Stomach (tissue), 9 donors: Measurements from ENCODE around the gene HMGN3. TPM values are rescaled to one million over a fixed set of nuclear protein-coding genes. Genes with fewer than 3 reads are reported as not detected.

Experiments used
- DNase-seq, 2 donors: peaks; one replicate each; pipeline versions ENCODE4 v3.0.0 to v3.0.0-alpha.2; 2013 to 2019
- H3K27ac ChIP-seq, 5 donors: fragments of 200-600 bp in 4 of 5; sonication (generic) in 4 of 5; one replicate each; pipeline ENCODE4 v1.5.1; 2013 to 2019; ENCODE audit warnings: mild to moderate bottlenecking in 1 of 5, moderate library complexity in 1 of 5
- H3K27me3 ChIP-seq, 3 donors: fragments of 200-600 bp; sonication (generic); one replicate each; pipeline ENCODE4 v1.5.1; 2017 to 2019; ENCODE audit warnings: mixed run types in 1 of 3
- H3K36me3 ChIP-seq, 4 donors: fragments of 200-600 bp; sonication (generic); 1 replicate in 3 of 4; 2 replicates in 1 of 4; pipeline ENCODE4 v1.5.1; 2016 to 2019
- H3K4me1 ChIP-seq, 4 donors: fragments of 200-600 bp; sonication (generic); one replicate each; pipeline ENCODE4 v1.5.1; 2016 to 2019
- H3K4me3 ChIP-seq, 4 donors: fragments of 200-600 bp; sonication (generic) in 3 of 4; one replicate each; pipeline ENCODE4 v1.5.1; 2016 to 2019; ENCODE audit warnings: mild to moderate bottlenecking in 1 of 4
- H3K9me3 ChIP-seq, 4 donors: fragments of 200-600 bp; sonication (generic); one replicate each; pipeline ENCODE4 v1.5.1; 2016 to 2019
- CTCF ChIP-seq, 7 experiments: fragments of 450-650 bp in 4 of 7; fragments of 200-600 bp in 3 of 7; sonication (generic) in 3 of 7; IDR thresholded peaks; one replicate each; pipeline ENCODE4 v1.5.1; 2016 to 2019; ENCODE audit warnings: antibody characterized with exemption in 7 of 7, control low read depth in 2 of 7, mild to moderate bottlenecking in 1 of 7
- EP300 ChIP-seq: sonication (generic); formaldehyde crosslinking; IDR thresholded peaks from one replicate; pipeline ENCODE4 v1.6.1; 2017; ENCODE audit warnings: antibody characterized with exemption
- POLR2A ChIP-seq, 4 donors: fragments of 450-650 bp; IDR thresholded peaks; one replicate each; pipeline ENCODE4 v1.6.1; 2016; ENCODE audit warnings: antibody characterized with exemption in 4 of 4, control low read depth in 2 of 4, mild to moderate bottlenecking in 1 of 4, moderate library complexity in 1 of 4
- POLR2AphosphoS5 ChIP-seq, 3 donors: sonication (generic); formaldehyde crosslinking; IDR thresholded peaks; one replicate each; pipeline ENCODE4 v1.6.1; 2016; ENCODE audit warnings: antibody characterized with exemption in 3 of 3
- WGBS, 5 donors: extraction: QIAGEN DNeasy Blood & Tissue Kit in 3 of 5; methylation state at CpG; one replicate each; pipeline versions ENCODE4 v1.1.5 to v1.1.7; 2013 to 2018; 5-methylcytosine and 5-hydroxymethylcytosine counted together
- intact Hi-C: fragments of 100-400 bp; cut with DNase I; formaldehyde crosslinking; loops from one replicate; pipeline ENCODE4 v1.15.1; 2023; ENCODE audit warnings: low total_unique reads
- polyA plus RNA-seq, 3 donors: library from polyadenylated mRNA; stranded (reverse); fragments of 200-250 nt; gene quantifications; one replicate each; pipeline ENCODE4 v1.2.3, GENCODE V29; 2013
- total RNA-seq, 5 donors: library from RNA; depleted of rRNA; stranded (reverse); fragments of >200 nt; gene quantifications; one replicate each; pipeline versions ENCODE4 v1.1.0 to v1.2.3, GENCODE V29; 2014 to 2016
- donor health status: healthy with polysubstance abuse.
- donor health status: Bipolar disorder and iron deficiency.
- donor health status: healthy.

Gene HMGN3
- total and polyA plus RNA-seq, 8 donors, result 34.8 to 150 (median 101) TPM

GRCh38 chr6:79184086-79184485 lies 50.4 kb downstream of the HMGN3 start:
- Histone ChIP-seq H3K36me3 (no peaks in the 10 kb centered on the region), H3K9me3 (no peaks in the 10 kb centered on the region), H3K4me1 (peaks cover 0 to 7% (median 0%) of the 10 kb centered on the region in 4 donors), H3K27me3 (no peaks in the 10 kb centered on the region), H3K27ac (no peak overlapping the region), H3K4me3 (no peak overlapping the region)
- TF ChIP-seq EP300 (no peak), POLR2A (IDR thresholded peaks at IDR 0.05) (no peak), CTCF (IDR thresholded peaks at IDR 0.05) (no peak), POLR2AphosphoS5 (IDR thresholded peaks at IDR 0.05) (no peak)
- no peak for DNase-seq
- intact Hi-C loops, result no loop called here
- WGBS, 5 donors, result 59 to 69% (median 60%) methylated on average over 2 of the region's 2 CpGs

GRCh38 chr6:79180052-79180451 lies 54.4 kb downstream of the HMGN3 start:
- intact Hi-C loops, result no loop called here
- DNase-seq, result peak in 1 of 2 donors; percentile 35
- no peak overlapping the region for H3K27ac ChIP-seq
- H3K36me3 ChIP-seq, result no peaks in the 10 kb centered on the region
- H3K4me1 ChIP-seq, result no peaks in the 10 kb centered on the region
- TF ChIP-seq POLR2AphosphoS5 (IDR thresholded peaks at IDR 0.05) (no peak), EP300 (no peak), POLR2A (IDR thresholded peaks at IDR 0.05) (no peak), CTCF (IDR thresholded peaks at IDR 0.05) (no peak)
- H3K9me3 ChIP-seq, result no peaks in the 10 kb centered on the region
- WGBS, 5 donors, result 44 to 62% (median 55%) methylated on average over 2 of the region's 2 CpGs
- H3K4me3 ChIP-seq, result no peak overlapping the region
- no peaks in the 10 kb centered on the region for H3K27me3 ChIP-seq

GRCh38 chr6:79173378-79173777 lies 61.1 kb downstream of the HMGN3 start:
- no peaks in the 10 kb centered on the region for H3K4me1 ChIP-seq
- H3K4me3 ChIP-seq, result no peak overlapping the region
- no peak for DNase-seq
- H3K27me3 ChIP-seq, result no peaks in the 10 kb centered on the region
- intact Hi-C loops, result no loop called here
- no peaks in the 10 kb centered on the region for H3K36me3 ChIP-seq
- TF ChIP-seq CTCF (IDR thresholded peaks at IDR 0.05), result no peak
- TF ChIP-seq POLR2A (IDR thresholded peaks at IDR 0.05), result no peak
- TF ChIP-seq POLR2AphosphoS5 (IDR thresholded peaks at IDR 0.05), result no peak
- TF ChIP-seq EP300, result no peak
- no peak overlapping the region for H3K27ac ChIP-seq
- no peaks in the 10 kb centered on the region for H3K9me3 ChIP-seq

GRCh38 chr6:79170959-79171358 lies 63.5 kb downstream of the HMGN3 start:
- H3K36me3 ChIP-seq, result no peaks in the 10 kb centered on the region
- peak in 1 of 2 donors; percentile 44 for DNase-seq
- intact Hi-C loops, result no loop called here
- H3K4me1 ChIP-seq, result no peaks in the 10 kb centered on the region
- H3K4me3 ChIP-seq, result no peak overlapping the region
- WGBS, 5 donors, result 30 to 54% (median 40%) methylated on average over 3 of the region's 3 CpGs
- no peak for TF ChIP-seq CTCF (IDR thresholded peaks at IDR 0.05)
- TF ChIP-seq POLR2A (IDR thresholded peaks at IDR 0.05), result no peak
- no peak for TF ChIP-seq POLR2AphosphoS5 (IDR thresholded peaks at IDR 0.05)
- no peak for TF ChIP-seq EP300
- H3K27ac ChIP-seq, result no peak overlapping the region
- H3K27me3 ChIP-seq, result no peaks in the 10 kb centered on the region
- H3K9me3 ChIP-seq, result no peaks in the 10 kb centered on the region
